Upper lobe of left lung (tissue), 4 donors: Measurements from ENCODE around the gene CRLF3.
"Not testable (repeated sequence)": the region's sequence is repeated elsewhere in the genome, so short reads cannot be mapped to it uniquely, and the experiment has no call there.

Experiments
- CTCF ChIP-seq, 6 experiments: fragments of 450-650 bp in 4 of 6; fragments of 200-600 bp in 2 of 6; sonication (generic) in 2 of 6; IDR thresholded peaks; one replicate each; pipeline ENCODE4 v1.5.1; 2016 to 2019; ENCODE audit warnings: antibody characterized with exemption in 6 of 6
- POLR2A ChIP-seq, 4 donors: fragments of 450-650 bp; IDR thresholded peaks; one replicate each; pipeline ENCODE4 v1.5.1; 2016 to 2017; ENCODE audit warnings: antibody characterized with exemption in 4 of 4, mild to moderate bottlenecking in 2 of 4

GRCh38 chr17:30753291-30753690 is 71.2 kb downstream of the CRLF3 start:
- TF ChIP-seq POLR2A, CTCF (IDR thresholded peaks at IDR 0.05): not testable (repeated sequence)
